ENCODE results near the gene CCR6. TPM values are rescaled to one million over a fixed set of nuclear protein-coding genes. Genes with fewer than 3 reads are reported as not detected.

Gene CCR6
- total and polyA plus RNA-seq, 3 experiments from 2014 or later, result 3.5 to 47.3 (median 3.9) TPM

DNA sequence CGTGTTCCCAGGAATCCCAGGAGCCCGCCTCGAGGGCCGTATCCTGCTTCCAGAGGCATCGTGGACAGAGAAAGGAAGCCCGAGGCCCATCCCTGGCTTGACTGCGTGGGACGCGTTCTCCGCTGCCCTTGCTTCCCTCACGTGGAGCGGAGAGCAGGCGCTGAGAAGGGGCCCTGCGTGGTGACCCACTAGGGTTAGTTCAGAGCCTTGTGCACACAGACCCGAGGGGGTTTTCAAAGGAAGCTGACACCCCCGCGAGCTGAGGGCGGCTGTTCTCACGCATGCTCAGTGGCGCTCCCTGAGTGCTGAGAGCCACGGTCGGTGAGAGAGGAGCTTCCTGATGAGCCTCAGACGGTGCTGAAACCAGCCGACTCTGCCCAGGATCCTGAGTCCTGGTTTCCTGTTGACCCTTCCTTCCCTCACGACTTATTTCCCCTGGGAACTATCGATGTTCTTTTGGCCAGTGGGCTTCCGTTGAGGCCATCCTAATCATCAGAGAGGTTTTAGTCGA, 28.9 kb upstream of the CCR6 start:
- peak; percentile 54 to 90 (median 81) for DNase-seq
- Mint-ChIP-seq H3K9me3 (no peaks in the 10 kb centered on the region), H3K4me1 (peaks cover 56 to 66% (median 59%) of the 10 kb centered on the region in 3 donors), H3K36me3 (no peaks in the 10 kb centered on the region), H3K27ac (peak overlapping the region; percentile 93 to 99 (median 97)), H3K4me3 (peak overlapping the region; percentile 81 to 94 (median 87)), H3K27me3 (peaks cover 0 to 2% of the 10 kb centered on the region in 2 donors)
- H3K4me1 ChIP-seq (ENCODE audit: insufficient read depth, low read length), result peaks cover 48% of the 10 kb centered on the region
- ChIA-PET POLR2A (interaction anchor here (0.6 to 1.4 kb wide), 6 partner anchors 15 to 53 kb away, joined by 3 to 6 read pairs (median 4); no protein-coding TSS in a partner anchor), CTCF (interaction anchor here (0.9 to 3.0 kb wide), 4 partner anchors 15 to 104 kb away, joined by 3 to 11 read pairs (median 6); no protein-coding TSS in a partner anchor)
- peak overlapping the region; percentile 62 for H3K27ac ChIP-seq (ENCODE audit: low read depth, low read length)
- no peaks in the 10 kb centered on the region for H3K9me3 ChIP-seq (ENCODE audit: low read length)
- peak overlapping the region; percentile 46 for H3K4me3 ChIP-seq (ENCODE audit: low read length)
- no peaks in the 10 kb centered on the region for H3K27me3 ChIP-seq (ENCODE audit: insufficient read depth, low read length, poor library complexity, severe bottlenecking)
- H3K36me3 ChIP-seq (ENCODE audit: insufficient read depth, low read length), result no peaks in the 10 kb centered on the region

DNA sequence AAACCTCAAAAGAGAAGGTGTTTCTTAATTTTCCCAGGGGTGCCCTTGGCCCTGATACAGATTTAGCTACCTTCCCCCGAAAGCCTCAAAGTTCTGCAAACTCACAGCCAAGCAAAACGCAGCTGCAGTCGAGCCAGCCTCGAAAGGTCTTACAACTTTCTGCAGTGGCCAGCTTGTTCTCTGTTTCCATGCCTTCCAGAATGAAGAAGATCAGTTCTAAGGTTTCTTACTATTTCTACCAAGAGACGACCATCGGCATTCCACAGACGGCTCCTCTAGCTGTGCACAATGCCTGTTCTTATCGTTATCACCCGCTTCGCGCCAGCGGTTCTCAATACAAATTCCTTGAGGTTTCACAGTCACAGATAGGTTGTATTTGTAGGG, 28.5 kb upstream of the CCR6 start:
- ChIA-PET CTCF (interaction anchor here (0.9 to 3.0 kb wide), 4 partner anchors 15 to 104 kb away, joined by 3 to 11 read pairs (median 6); no protein-coding TSS in a partner anchor), POLR2A (interaction anchor here (0.6 to 1.4 kb wide), 6 partner anchors 14 to 53 kb away, joined by 3 to 6 read pairs (median 4); no protein-coding TSS in a partner anchor)
- peaks cover 0 to 2% of the 10 kb centered on the region in 2 donors for H3K27me3 Mint-ChIP-seq
- no peaks in the 10 kb centered on the region for H3K9me3 Mint-ChIP-seq
- no peaks in the 10 kb centered on the region for H3K36me3 Mint-ChIP-seq
- peaks cover 58 to 71% (median 62%) of the 10 kb centered on the region in 3 donors for H3K4me1 Mint-ChIP-seq
- peak overlapping the region; percentile 46 for H3K4me3 ChIP-seq (ENCODE audit: low read length)
- H3K4me1 ChIP-seq (ENCODE audit: insufficient read depth, low read length), result peaks cover 52% of the 10 kb centered on the region
- no peaks in the 10 kb centered on the region for H3K9me3 ChIP-seq (ENCODE audit: low read length)
- H3K27ac ChIP-seq (ENCODE audit: low read depth, low read length), result peak overlapping the region; percentile 62
- no peaks in the 10 kb centered on the region for H3K27me3 ChIP-seq (ENCODE audit: insufficient read depth, low read length, poor library complexity, severe bottlenecking)
- peak overlapping the region; percentile 81 to 94 (median 87) for H3K4me3 Mint-ChIP-seq
- H3K27ac Mint-ChIP-seq, result peak overlapping the region; percentile 93 to 99 (median 97)
- no peaks in the 10 kb centered on the region for H3K36me3 ChIP-seq (ENCODE audit: insufficient read depth, low read length)
- DNase-seq, result no peak

DNA sequence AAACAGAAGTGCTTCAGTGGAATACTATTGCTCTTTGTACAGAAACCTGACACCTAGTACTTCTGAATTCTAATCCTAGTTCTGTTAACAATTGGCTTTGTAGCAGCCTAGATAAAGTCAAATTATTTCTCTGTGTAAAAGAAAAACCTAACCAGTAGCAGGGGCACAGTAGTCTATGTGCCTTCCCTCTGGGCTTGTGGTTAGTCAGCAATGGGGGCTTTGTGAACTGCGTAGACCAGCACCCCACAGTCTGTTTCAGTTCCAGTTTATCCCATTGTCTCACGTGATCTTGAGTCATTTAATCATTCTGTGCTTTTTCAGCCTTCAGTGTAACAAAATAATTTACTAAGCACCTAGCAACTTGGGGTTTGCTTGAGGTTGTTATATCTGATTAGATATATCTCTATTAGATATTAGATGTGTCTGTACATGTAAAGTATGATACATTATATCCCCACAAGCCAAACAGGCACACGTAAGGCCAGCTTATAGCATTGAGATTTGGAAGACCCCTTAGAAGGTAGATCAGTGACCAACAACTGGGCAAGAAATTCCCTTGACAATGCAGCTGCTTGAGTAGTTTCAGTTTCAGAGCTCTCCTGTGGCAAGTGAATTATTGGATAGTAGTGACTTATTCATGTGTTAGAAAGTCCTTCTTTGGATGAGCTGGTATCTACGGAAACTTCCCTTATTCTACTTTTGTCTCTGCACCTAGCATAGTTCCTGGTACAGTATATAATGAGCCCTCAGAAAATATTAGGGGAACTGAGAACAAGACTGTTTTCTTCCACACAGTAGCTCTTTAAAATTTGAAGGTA, 27.9 kb upstream of the CCR6 start:
- Histone ChIP-seq H3K9me3 (ENCODE audit: low read length) (no peaks in the 10 kb centered on the region), H3K4me3 (ENCODE audit: low read length) (no peak overlapping the region), H3K4me1 (ENCODE audit: insufficient read depth, low read length) (peaks cover 53% of the 10 kb centered on the region), H3K27ac (ENCODE audit: low read depth, low read length) (no peak overlapping the region), H3K36me3 (ENCODE audit: insufficient read depth, low read length) (no peaks in the 10 kb centered on the region), H3K27me3 (ENCODE audit: insufficient read depth, low read length, poor library complexity, severe bottlenecking) (no peaks in the 10 kb centered on the region)
- Mint-ChIP-seq H3K27ac (peak overlapping the region; percentile 93 to 99 (median 97)), H3K4me1 (peaks cover 56 to 76% (median 62%) of the 10 kb centered on the region in 3 donors), H3K4me3 (peak overlapping the region; percentile 81 to 94 (median 87)), H3K27me3 (peaks cover 0 to 2% of the 10 kb centered on the region in 2 donors), H3K36me3 (no peaks in the 10 kb centered on the region), H3K9me3 (no peaks in the 10 kb centered on the region)
- CTCF ChIA-PET, result interaction anchor here (0.9 to 3.0 kb wide), 4 partner anchors 10 to 320 kb away, joined by 4 to 11 read pairs (median 6); no protein-coding TSS in a partner anchor
- POLR2A ChIA-PET, result interaction anchor here (1.2 to 1.4 kb wide), 2 partner anchors 47 to 48 kb away, joined by 3 to 6 read pairs; no protein-coding TSS in a partner anchor
- DNase-seq, result peak in 2 of 5 donors; percentile 40 to 60

- Mint-ChIP-seq H3K36me3 (no peaks in the 10 kb centered on the region), H3K27ac (peak overlapping the region in 5 of 8 donors; percentile 31 to 99 (median 97)), H3K9me3 (no peaks in the 10 kb centered on the region), H3K4me1 (peaks cover 54 to 70% (median 57%) of the 10 kb centered on the region in 3 donors), H3K27me3 (peaks cover 0 to 2% of the 10 kb centered on the region in 2 donors), H3K4me3 (peak overlapping the region in 1 of 7 donors; percentile 87)
- Histone ChIP-seq H3K4me1 (ENCODE audit: insufficient read depth, low read length) (peaks cover 52% of the 10 kb centered on the region), H3K27me3 (ENCODE audit: insufficient read depth, low read length, poor library complexity, severe bottlenecking) (no peaks in the 10 kb centered on the region), H3K9me3 (ENCODE audit: low read length) (no peaks in the 10 kb centered on the region), H3K27ac (ENCODE audit: low read depth, low read length) (no peak overlapping the region), H3K4me3 (ENCODE audit: low read length) (no peak overlapping the region), H3K36me3 (ENCODE audit: insufficient read depth, low read length) (no peaks in the 10 kb centered on the region)
- no peak for DNase-seq
- POLR2A ChIA-PET, result no interaction called here
- CTCF ChIA-PET, result interaction anchor here (0.9 to 3.0 kb wide), 3 partner anchors 9 to 321 kb away, joined by 4 to 11 read pairs (median 5); no protein-coding TSS in a partner anchor
Observed at GRCh38 chr6:167095888-167096287, 27.0 kb upstream of the CCR6 start.

DNA sequence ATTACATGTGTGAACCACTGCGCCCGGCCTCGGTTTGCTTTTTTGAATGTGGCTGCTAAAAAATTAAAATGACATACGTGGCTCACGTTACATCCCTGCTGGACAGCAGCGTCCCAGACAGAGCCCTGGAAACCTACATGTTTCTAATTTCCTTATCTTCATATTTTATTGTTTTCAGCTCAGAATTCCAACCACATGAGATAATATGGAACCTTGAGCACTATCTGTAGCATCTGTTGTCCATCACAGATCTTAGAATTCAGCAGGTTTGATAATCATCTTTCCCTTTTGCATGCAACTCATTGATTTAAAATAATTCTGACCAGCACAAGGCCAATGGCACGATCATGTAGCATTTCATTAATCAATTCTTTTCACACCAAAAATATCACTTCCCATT, 25.9 kb upstream of the CCR6 start:
- no peak overlapping the region for H3K4me3 ChIP-seq (ENCODE audit: low read length)
- H3K27me3 Mint-ChIP-seq, result peaks cover 0 to 2% of the 10 kb centered on the region in 2 donors
- ChIA-PET CTCF (no interaction called here), POLR2A (no interaction called here)
- peak overlapping the region in 1 of 8 donors; percentile 39 for H3K27ac Mint-ChIP-seq
- H3K4me1 ChIP-seq (ENCODE audit: insufficient read depth, low read length), result peaks cover 41% of the 10 kb centered on the region
- no peak for DNase-seq
- H3K9me3 Mint-ChIP-seq, result no peaks in the 10 kb centered on the region
- no peak overlapping the region for H3K27ac ChIP-seq (ENCODE audit: low read depth, low read length)
- no peaks in the 10 kb centered on the region for H3K36me3 ChIP-seq (ENCODE audit: insufficient read depth, low read length)
- H3K27me3 ChIP-seq (ENCODE audit: insufficient read depth, low read length, poor library complexity, severe bottlenecking), result no peaks in the 10 kb centered on the region
- H3K9me3 ChIP-seq (ENCODE audit: low read length), result no peaks in the 10 kb centered on the region
- H3K4me3 Mint-ChIP-seq, result no peak overlapping the region
- peaks cover 43 to 59% (median 46%) of the 10 kb centered on the region in 3 donors for H3K4me1 Mint-ChIP-seq
- H3K36me3 Mint-ChIP-seq, result no peaks in the 10 kb centered on the region

DNA sequence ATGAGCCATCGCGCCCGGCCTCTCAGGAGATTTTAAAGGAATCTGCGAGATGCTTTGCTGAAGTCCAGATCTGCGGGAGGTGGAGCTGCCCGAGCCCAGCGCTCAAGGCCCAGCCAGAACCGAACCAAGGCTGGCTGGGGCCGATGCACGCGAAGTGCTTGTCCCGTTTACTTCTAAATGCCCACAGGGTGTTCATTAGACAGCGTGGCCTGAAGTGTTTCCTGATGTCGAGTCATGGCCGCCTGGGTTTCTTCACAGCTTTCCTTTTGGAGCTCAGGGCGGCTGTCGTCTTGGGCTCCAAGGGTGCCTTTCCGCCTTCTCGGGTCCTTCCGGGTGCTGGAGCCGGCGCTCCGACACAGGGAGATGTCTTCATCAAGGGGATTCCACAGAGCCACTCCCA, 25.1 kb upstream of the CCR6 start:
- POLR2A ChIA-PET, result no interaction called here
- H3K36me3 Mint-ChIP-seq, result no peaks in the 10 kb centered on the region
- H3K27me3 Mint-ChIP-seq, result peaks cover 0 to 2% of the 10 kb centered on the region in 2 donors
- no peak overlapping the region for H3K27ac ChIP-seq (ENCODE audit: low read depth, low read length)
- H3K4me3 Mint-ChIP-seq, result no peak overlapping the region
- H3K9me3 Mint-ChIP-seq, result no peaks in the 10 kb centered on the region
- no peaks in the 10 kb centered on the region for H3K36me3 ChIP-seq (ENCODE audit: insufficient read depth, low read length)
- peak overlapping the region in 2 of 8 donors; percentile 4 to 56 for H3K27ac Mint-ChIP-seq
- H3K4me1 ChIP-seq (ENCODE audit: insufficient read depth, low read length), result peaks cover 34% of the 10 kb centered on the region
- CTCF ChIA-PET, result no interaction called here
- H3K4me3 ChIP-seq (ENCODE audit: low read length), result no peak overlapping the region
- H3K9me3 ChIP-seq (ENCODE audit: low read length), result no peaks in the 10 kb centered on the region
- H3K4me1 Mint-ChIP-seq, result peaks cover 40 to 54% (median 41%) of the 10 kb centered on the region in 3 donors
- no peaks in the 10 kb centered on the region for H3K27me3 ChIP-seq (ENCODE audit: insufficient read depth, low read length, poor library complexity, severe bottlenecking)
- no peak for DNase-seq

GRCh38 chr6:167098825-167099225, 24.1 kb upstream of the CCR6 start:
- CTCF ChIA-PET, result interaction anchor here (0.9 kb wide), 1 partner anchor 21 kb away, joined by 3 read pairs; no protein-coding TSS in a partner anchor
- Histone ChIP-seq H3K36me3 (ENCODE audit: insufficient read depth, low read length) (no peaks in the 10 kb centered on the region), H3K9me3 (ENCODE audit: low read length) (no peaks in the 10 kb centered on the region), H3K27ac (ENCODE audit: low read depth, low read length) (no peak overlapping the region), H3K4me1 (ENCODE audit: insufficient read depth, low read length) (peaks cover 32% of the 10 kb centered on the region), H3K27me3 (ENCODE audit: insufficient read depth, low read length, poor library complexity, severe bottlenecking) (no peaks in the 10 kb centered on the region), H3K4me3 (ENCODE audit: low read length) (no peak overlapping the region)
- POLR2A ChIA-PET, result interaction anchor here (0.8 kb wide), 1 partner anchor 56 kb away, joined by 3 read pairs; no protein-coding TSS in a partner anchor
- no peaks in the 10 kb centered on the region for H3K36me3 Mint-ChIP-seq
- H3K4me3 Mint-ChIP-seq, result peak overlapping the region in 2 of 7 donors; percentile 2 to 64
- peak overlapping the region in 7 of 8 donors; percentile 4 to 90 (median 55) for H3K27ac Mint-ChIP-seq
- DNase-seq, result no peak
- peaks cover 0 to 2% of the 10 kb centered on the region in 2 donors for H3K27me3 Mint-ChIP-seq
- H3K9me3 Mint-ChIP-seq, result no peaks in the 10 kb centered on the region
- peaks cover 38 to 54% (median 41%) of the 10 kb centered on the region in 3 donors for H3K4me1 Mint-ChIP-seq

Data from CD8-positive, alpha-beta memory T cell (primary cell).